Heart right ventricle (tissue), 16 donors: Measurements from ENCODE around the gene RHEBL1. TPM values are rescaled to one million over a fixed set of nuclear protein-coding genes. Genes with fewer than 3 reads are reported as not detected.

Source experiments
- ATAC-seq, 8 donors: fragments of 200-7000 bp; cut with Tn5 transposase; one replicate each; pipeline ENCODE4 v1.9.1; 2020; ENCODE audit warnings: mild to moderate bottlenecking in 8 of 8, moderate library complexity in 8 of 8, moderate number of reproducible peaks in 1 of 8
- DNase-seq, 2 donors: peaks; one replicate each; pipeline ENCODE4 v3.0.0-alpha.2; 2020
- H3K27ac ChIP-seq, 10 donors: fragments of 200-600 bp; sonication (generic) in 2 of 10; one replicate each; pipeline versions ENCODE4 v1.5.0 to v1.8.0; 2020 to 2022; ENCODE audit warnings: mild to moderate bottlenecking in 3 of 10
- H3K27me3 ChIP-seq, 7 donors: fragments of 200-600 bp; one replicate each; pipeline ENCODE4 v1.8.0; 2021 to 2022; ENCODE audit warnings: mild to moderate bottlenecking in 2 of 7
- H3K36me3 ChIP-seq, 9 donors: fragments of 200-600 bp; sonication (generic) in 1 of 9; one replicate each; pipeline versions ENCODE4 v1.5.0 to v1.8.0; 2020 to 2022; ENCODE audit warnings: mild to moderate bottlenecking in 2 of 9
- H3K4me1 ChIP-seq, 9 donors: fragments of 200-600 bp; sonication (generic) in 1 of 9; one replicate each; pipeline versions ENCODE4 v1.5.0 to v1.8.0; 2020 to 2022; ENCODE audit warnings: mild to moderate bottlenecking in 4 of 9
- H3K4me3 ChIP-seq, 10 donors: fragments of 200-600 bp; sonication (generic) in 2 of 10; one replicate each; pipeline versions ENCODE4 v1.5.0 to v1.8.0; 2020 to 2022; ENCODE audit warnings: mild to moderate bottlenecking in 7 of 10, moderate library complexity in 2 of 10
- H3K9me3 ChIP-seq, 11 donors: fragments of 200-600 bp in 10 of 11; sonication (generic) in 2 of 11; one replicate each; pipeline versions ENCODE4 v1.5.0 to v1.8.0; 2013 to 2022; ENCODE audit warnings: mild to moderate bottlenecking in 2 of 11, control low read depth in 1 of 11, moderate library complexity in 1 of 11
- WGBS, 2 donors: extraction: QIAGEN DNeasy Blood & Tissue Kit; methylation state at CpG; one replicate each; pipeline ENCODE4 v1.1.7; 2013; ENCODE audit warnings: inconsistent platforms in 1 of 2; 5-methylcytosine and 5-hydroxymethylcytosine counted together
- intact Hi-C, 10 donors: fragments of 100-400 bp; cut with DNase I; formaldehyde crosslinking; loops; one replicate each; pipeline versions ENCODE4 v1.11.1 to v1.14.2; 2022
- polyA plus RNA-seq, 2 donors: library from polyadenylated mRNA; stranded (reverse); fragments of 200-250 nt; gene quantifications; one replicate each; pipeline ENCODE4 v1.2.3, GENCODE V29; 2013
- total RNA-seq, 10 donors: library from RNA; stranded (reverse); fragmentation: NEBNext Ultra II Directional in 3 of 10; extraction: Animal tissue kit (Norgen Biotek cat#: 25700) in 3 of 10; gene quantifications; one replicate each; pipeline versions ENCODE4 v1.2.1 to v1.2.4, GENCODE V29; 2021 to 2023
- TF ChIP-seq, protein P1 (sequence below), 9 donors: fragments of 200-600 bp; sonication (generic) in 2 of 9; IDR thresholded peaks; one replicate each; pipeline versions ENCODE4 v1.5.0 to v1.8.0; 2021 to 2022; ENCODE audit warnings: antibody characterized with exemption in 9 of 9, mild to moderate bottlenecking in 5 of 9, moderate library complexity in 1 of 9
- donor health status: Arrhythmogenic right ventricular cardiomyopathy.
- donor health status: ischemic (EF 13 %, LVEDD 7.1; RV severe dilation, severe dysfunction).
- donor health status: healthy with polysubstance abuse.
- donor health status: DM: no; HTN: yes; CAD: no.
- donor health status: DM: no; HTN: no; CAD: no.
- donor health status: ischemic (EF 25% LVEDD 6.9; RV normal size, moderate dysfunction).
- donor health status: ischemic (EF 25% LVEDD 5.7; RV mildly dilated, moderate dysfunction).
- donor health status: healthy.
- donor health status: DM: yes; HTN: yes; CAD: no.
- donor health status: Ischemic cardiomyopathy.
- donor health status: ischemic (EF 35%, LVEDD 5.7; RV mildly dilated, moderate dysfunction).
- donor health status: nonischemic (EF 11% LVEDD 7.7; RV severe dilation, severe dysfunction).
- donor health status: DM: yes; HTN: yes; CAD: no.
- donor health status: PGD.
- donor health status: ischemic (EF 29% LVEDD 5.4; RV normal size, mild dysfunction).
- donor health status: nonischemic (EF 23%, LVEDD 6.1; RV moderate dilation, normal function).

The RHEBL1 gene
- total and polyA plus RNA-seq, 12 donors: 0.23 to 1.9 (median 0.45) TPM; not detected in 2

DNA sequence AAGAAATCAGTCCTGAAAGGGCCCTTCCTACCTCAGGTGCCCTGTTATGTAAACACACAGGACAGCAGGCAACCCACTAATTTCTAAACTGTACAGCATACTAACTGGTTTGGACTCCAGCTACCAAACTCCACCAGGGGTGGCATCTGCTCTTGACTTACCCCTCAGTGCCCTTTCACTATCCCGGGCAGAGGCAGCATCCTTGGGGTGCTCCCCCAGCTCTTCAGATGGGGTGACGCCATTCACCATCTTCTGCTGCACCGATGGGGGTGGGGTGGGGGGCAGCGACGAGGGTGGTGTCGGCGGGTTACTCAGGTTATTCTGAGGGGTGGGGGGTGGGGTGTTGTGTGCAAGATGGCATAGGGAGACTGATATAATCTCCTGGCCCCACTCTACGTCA is 39.7 kb downstream of the RHEBL1 start:
- no peak overlapping the region for H3K4me3 ChIP-seq
- intact Hi-C loops: no loop called here
- 90 to 93% methylated on average over 8 of the region's 8 CpGs for WGBS, 2 donors
- peaks cover 0 to 100% (median 83%) of the 10 kb centered on the region in 9 donors for H3K36me3 ChIP-seq
- ATAC-seq (no peak), DNase-seq (no peak)
- H3K27me3 ChIP-seq: no peaks in the 10 kb centered on the region
- no peaks in the 10 kb centered on the region for H3K9me3 ChIP-seq
- no peak overlapping the region for H3K27ac ChIP-seq
- TF ChIP-seq, protein P1, sequence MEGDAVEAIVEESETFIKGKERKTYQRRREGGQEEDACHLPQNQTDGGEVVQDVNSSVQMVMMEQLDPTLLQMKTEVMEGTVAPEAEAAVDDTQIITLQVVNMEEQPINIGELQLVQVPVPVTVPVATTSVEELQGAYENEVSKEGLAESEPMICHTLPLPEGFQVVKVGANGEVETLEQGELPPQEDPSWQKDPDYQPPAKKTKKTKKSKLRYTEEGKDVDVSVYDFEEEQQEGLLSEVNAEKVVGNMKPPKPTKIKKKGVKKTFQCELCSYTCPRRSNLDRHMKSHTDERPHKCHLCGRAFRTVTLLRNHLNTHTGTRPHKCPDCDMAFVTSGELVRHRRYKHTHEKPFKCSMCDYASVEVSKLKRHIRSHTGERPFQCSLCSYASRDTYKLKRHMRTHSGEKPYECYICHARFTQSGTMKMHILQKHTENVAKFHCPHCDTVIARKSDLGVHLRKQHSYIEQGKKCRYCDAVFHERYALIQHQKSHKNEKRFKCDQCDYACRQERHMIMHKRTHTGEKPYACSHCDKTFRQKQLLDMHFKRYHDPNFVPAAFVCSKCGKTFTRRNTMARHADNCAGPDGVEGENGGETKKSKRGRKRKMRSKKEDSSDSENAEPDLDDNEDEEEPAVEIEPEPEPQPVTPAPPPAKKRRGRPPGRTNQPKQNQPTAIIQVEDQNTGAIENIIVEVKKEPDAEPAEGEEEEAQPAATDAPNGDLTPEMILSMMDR (IDR thresholded peaks at IDR 0.05): no peak
- peaks cover 0 to 15% (median 0%) of the 10 kb centered on the region in 9 donors for H3K4me1 ChIP-seq

DNA sequence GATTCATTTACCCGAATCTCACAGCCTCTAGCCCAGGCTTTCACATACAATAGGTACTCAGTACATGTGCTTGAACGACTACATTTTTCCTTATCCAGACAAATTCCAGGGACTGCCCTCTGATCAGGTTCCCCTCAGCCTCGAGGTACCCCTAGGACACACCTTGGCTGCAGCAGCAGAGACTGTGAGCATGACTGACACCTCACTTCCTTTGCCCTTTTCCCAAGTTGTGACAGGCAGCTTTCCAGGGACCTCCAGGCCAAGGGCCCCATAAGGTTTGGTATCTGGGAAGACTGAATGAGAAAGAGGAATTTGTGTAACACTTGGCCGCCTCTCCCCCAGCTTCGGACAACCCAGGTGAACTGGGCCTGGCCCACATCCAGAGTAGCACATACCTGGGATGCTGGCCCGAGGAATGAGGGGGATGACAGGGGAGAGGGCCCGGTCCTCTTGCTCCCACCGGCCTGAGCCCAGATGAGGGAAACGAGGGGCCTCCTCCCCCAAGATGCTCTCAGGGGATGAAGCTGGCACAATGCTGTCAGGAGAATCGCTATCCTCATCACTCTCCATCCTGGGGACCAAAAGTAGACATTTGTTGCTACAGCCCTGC is 41.0 kb downstream of the RHEBL1 start:
- Histone ChIP-seq H3K27me3 (no peaks in the 10 kb centered on the region), H3K4me3 (no peak overlapping the region), H3K9me3 (no peaks in the 10 kb centered on the region), H3K36me3 (peaks cover 0 to 100% (median 82%) of the 10 kb centered on the region in 9 donors), H3K4me1 (peaks cover 0 to 6% (median 0%) of the 10 kb centered on the region in 9 donors), H3K27ac (peak overlapping the region in 1 of 10 donors; percentile 0)
- no peak for ATAC-seq
- intact Hi-C loops: no loop called here
- TF ChIP-seq, protein P1 (IDR thresholded peaks at IDR 0.05): no peak
- 86 to 88% methylated on average over 10 of the region's 10 CpGs for WGBS, 2 donors
- no peak for DNase-seq

DNA sequence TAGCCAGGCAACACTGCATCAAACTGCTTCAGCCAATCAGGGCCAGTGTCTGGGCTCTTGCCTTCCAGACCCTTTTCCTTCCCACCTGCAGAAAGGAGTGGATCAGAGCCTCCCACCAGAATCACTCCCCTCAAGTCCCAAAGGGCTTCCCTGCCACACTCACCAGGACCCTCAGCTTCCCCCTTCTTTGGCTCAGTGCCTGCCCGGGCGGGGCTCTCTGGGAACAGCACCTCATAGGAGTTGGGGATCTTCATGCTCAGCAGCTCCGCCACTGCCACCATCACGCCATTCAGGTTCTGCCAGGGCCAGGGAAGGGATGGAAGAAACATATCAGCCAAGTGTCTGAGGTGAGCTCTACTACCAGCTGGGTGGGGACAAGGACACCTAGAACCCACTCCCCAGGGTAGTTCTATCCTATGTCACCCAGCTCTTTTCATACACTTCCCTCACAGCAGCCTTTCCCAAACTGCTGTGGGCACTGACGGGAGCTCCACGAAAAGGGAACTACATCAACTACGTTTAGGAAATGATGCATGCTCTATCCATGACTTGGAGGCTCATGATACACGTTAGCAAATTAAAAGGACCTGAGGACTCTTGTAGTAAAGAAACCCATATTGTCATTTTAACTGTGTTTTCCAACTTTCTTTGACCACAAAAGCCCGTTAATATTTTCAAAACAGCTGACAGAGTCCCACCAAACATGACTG is 41.8 kb downstream of the RHEBL1 start:
- 92 to 94% methylated on average over 9 of the region's 9 CpGs for WGBS, 2 donors
- no peak for ATAC-seq
- H3K4me3 ChIP-seq: no peak overlapping the region

GRCh38 chr12:49026678-49027480 is 42.9 kb downstream of the RHEBL1 start:
- WGBS, 2 donors: 94 to 96% methylated on average over 26 of the region's 26 CpGs
- Histone ChIP-seq H3K4me3 (no peak overlapping the region), H3K4me1 (no peaks in the 10 kb centered on the region), H3K27ac (no peak overlapping the region), H3K36me3 (peaks cover 0 to 100% (median 77%) of the 10 kb centered on the region in 9 donors), H3K27me3 (no peaks in the 10 kb centered on the region), H3K9me3 (no peaks in the 10 kb centered on the region)
- DNase-seq: no peak
- intact Hi-C loops: no loop called here
- ATAC-seq: no peak
- TF ChIP-seq, protein P1 (IDR thresholded peaks at IDR 0.05): no peak

More for the DNA sequence above, 41.8 kb downstream of the RHEBL1 start:
- DNase-seq: no peak
- H3K36me3 ChIP-seq: peaks cover 0 to 100% (median 76%) of the 10 kb centered on the region in 9 donors
- TF ChIP-seq, protein P1 (IDR thresholded peaks at IDR 0.05): no peak
- peaks cover 0 to 4% (median 0%) of the 10 kb centered on the region in 9 donors for H3K4me1 ChIP-seq
- peak overlapping the region in 1 of 10 donors; percentile 0 for H3K27ac ChIP-seq
- intact Hi-C loops: no loop called here
- no peaks in the 10 kb centered on the region for H3K27me3 ChIP-seq
- H3K9me3 ChIP-seq: no peaks in the 10 kb centered on the region
